Measurements from ENCODE around the gene FNDC11. TPM values are rescaled to one million over a fixed set of nuclear protein-coding genes. Genes with fewer than 3 reads are reported as not detected.

FNDC11 gene
- total RNA-seq, 1 donor from 2014 or later, result 1.3 TPM

Other genes with a start within 250 kb of the FNDC11 start
- gene CHRNA4, start 192.8 kb upstream of the FNDC11 start, total RNA-seq (ENCODE audit: unreplicated experiment), result 2.6 TPM
- 3.2 TPM for gene KCNQ2, start 81.5 kb upstream of the FNDC11 start, total RNA-seq (ENCODE audit: unreplicated experiment)
- gene EEF1A2, start 55.1 kb upstream of the FNDC11 start, total RNA-seq (ENCODE audit: unreplicated experiment), result 0.31 TPM
- 151 TPM for gene PPDPF, start 33.4 kb upstream of the FNDC11 start, total RNA-seq (ENCODE audit: unreplicated experiment)
- not detected for gene PTK6, start 16.8 kb upstream of the FNDC11 start, total RNA-seq (ENCODE audit: unreplicated experiment)
- gene SRMS, start 6.4 kb upstream of the FNDC11 start, total RNA-seq (ENCODE audit: unreplicated experiment), result not detected
- gene HELZ2, start 20.1 kb downstream of the FNDC11 start, total RNA-seq (ENCODE audit: unreplicated experiment), result 15.3 TPM
- 11.2 TPM for gene GMEB2, start 72.9 kb downstream of the FNDC11 start, total RNA-seq (ENCODE audit: unreplicated experiment)
- gene STMN3, start 99.3 kb downstream of the FNDC11 start, total RNA-seq (ENCODE audit: unreplicated experiment), result 12.8 TPM
- 20.2 TPM for gene RTEL1, start 104.2 kb downstream of the FNDC11 start, total RNA-seq (ENCODE audit: unreplicated experiment)
- gene TNFRSF6B, start 142.5 kb downstream of the FNDC11 start, total RNA-seq (ENCODE audit: unreplicated experiment), result not detected
- 33.4 TPM for gene ARFRP1, start 153.8 kb downstream of the FNDC11 start, total RNA-seq (ENCODE audit: unreplicated experiment)
- 34.9 TPM for gene ZGPAT, start 153.9 kb downstream of the FNDC11 start, total RNA-seq (ENCODE audit: unreplicated experiment)
- 8.1 TPM for gene LIME1, start 182.5 kb downstream of the FNDC11 start, total RNA-seq (ENCODE audit: unreplicated experiment)
- gene SLC2A4RG, start 185.6 kb downstream of the FNDC11 start, total RNA-seq (ENCODE audit: unreplicated experiment), result 69.6 TPM

Data from endothelial cell (in vitro differentiated cells).